GM12873 (cell line): ENCODE measurements around the gene GHRL.

Experiments
- TF ChIP-seq, protein P1 (sequence below): IDR thresholded peaks from 2 replicates; pipeline ENCODE4 v1.5.1; 2012; ENCODE audit warnings: low read depth, mild to moderate bottlenecking, moderate library complexity, low read length, control low read depth; ENCODE audit not compliant: insufficient read depth; ENCODE audit errors: missing control alignments

GHRL gene, protein sequence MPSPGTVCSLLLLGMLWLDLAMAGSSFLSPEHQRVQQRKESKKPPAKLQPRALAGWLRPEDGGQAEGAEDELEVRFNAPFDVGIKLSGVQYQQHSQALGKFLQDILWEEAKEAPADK

GRCh38 chr3:10292505-10293419 is at the start of gene GHRL:
Gene GHRL, minus strand, starts transcription at chr3:10292947. Its CDS starts 2,767 bp downstream, at chr3:10290180.
- TF ChIP-seq, protein P1, sequence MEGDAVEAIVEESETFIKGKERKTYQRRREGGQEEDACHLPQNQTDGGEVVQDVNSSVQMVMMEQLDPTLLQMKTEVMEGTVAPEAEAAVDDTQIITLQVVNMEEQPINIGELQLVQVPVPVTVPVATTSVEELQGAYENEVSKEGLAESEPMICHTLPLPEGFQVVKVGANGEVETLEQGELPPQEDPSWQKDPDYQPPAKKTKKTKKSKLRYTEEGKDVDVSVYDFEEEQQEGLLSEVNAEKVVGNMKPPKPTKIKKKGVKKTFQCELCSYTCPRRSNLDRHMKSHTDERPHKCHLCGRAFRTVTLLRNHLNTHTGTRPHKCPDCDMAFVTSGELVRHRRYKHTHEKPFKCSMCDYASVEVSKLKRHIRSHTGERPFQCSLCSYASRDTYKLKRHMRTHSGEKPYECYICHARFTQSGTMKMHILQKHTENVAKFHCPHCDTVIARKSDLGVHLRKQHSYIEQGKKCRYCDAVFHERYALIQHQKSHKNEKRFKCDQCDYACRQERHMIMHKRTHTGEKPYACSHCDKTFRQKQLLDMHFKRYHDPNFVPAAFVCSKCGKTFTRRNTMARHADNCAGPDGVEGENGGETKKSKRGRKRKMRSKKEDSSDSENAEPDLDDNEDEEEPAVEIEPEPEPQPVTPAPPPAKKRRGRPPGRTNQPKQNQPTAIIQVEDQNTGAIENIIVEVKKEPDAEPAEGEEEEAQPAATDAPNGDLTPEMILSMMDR: no peak

DNA sequence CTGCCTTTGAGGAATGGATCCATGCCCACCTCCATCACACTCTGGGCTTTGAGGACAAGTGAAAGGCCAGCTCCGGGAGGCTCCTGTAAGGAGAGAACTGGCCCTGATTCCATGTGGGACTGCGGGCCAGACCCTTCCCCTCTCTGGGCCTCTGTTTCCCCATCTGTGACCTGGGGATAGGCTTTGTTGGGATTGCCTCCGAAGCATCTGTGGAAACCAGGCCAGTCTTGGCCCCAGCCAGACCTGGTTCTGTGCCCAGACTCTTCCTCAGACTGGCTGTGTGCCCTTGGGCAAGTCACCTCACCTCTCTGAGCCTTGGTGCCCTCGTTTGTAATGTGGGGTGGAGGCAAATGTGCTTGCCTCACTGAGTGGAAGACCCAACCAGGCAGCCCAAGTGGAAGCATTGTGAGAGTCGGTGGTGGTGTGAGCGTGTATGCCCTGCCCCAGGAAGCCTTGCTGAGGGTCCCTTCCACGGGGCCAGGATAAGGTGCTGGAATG is 49.2 kb upstream of the GHRL start:
- TF ChIP-seq, protein P1: no peak

GRCh38 chr3:10340476-10340875 is 47.7 kb upstream of the GHRL start:
- TF ChIP-seq, protein P1: no peak

- TF ChIP-seq, protein P1: no peak
Measured at GRCh38 chr3:10340046-10340445, 47.3 kb upstream of the GHRL start.

GRCh38 chr3:10339376-10339955 is 46.7 kb upstream of the GHRL start:
- TF ChIP-seq, protein P1: no peak

- TF ChIP-seq, protein P1: no peak
Measured at GRCh38 chr3:10338591-10339353, 46.0 kb upstream of the GHRL start.
